Stromal cell of bone marrow (primary cell): ENCODE results near the gene GTF2A1L.
A peak's percentile ranks its signal among the peaks of the same experiment; 100 is the strongest.
"Not testable (repeated sequence)": the region's sequence is repeated elsewhere in the genome, so short reads cannot be mapped to it uniquely, and the experiment has no call there.

Source experiments
- DNase-seq: peaks from one replicate; pipeline ENCODE4 v3.0.0-alpha.2; 2012; ENCODE audit warnings: low read depth

GTF2A1L gene

DNA sequence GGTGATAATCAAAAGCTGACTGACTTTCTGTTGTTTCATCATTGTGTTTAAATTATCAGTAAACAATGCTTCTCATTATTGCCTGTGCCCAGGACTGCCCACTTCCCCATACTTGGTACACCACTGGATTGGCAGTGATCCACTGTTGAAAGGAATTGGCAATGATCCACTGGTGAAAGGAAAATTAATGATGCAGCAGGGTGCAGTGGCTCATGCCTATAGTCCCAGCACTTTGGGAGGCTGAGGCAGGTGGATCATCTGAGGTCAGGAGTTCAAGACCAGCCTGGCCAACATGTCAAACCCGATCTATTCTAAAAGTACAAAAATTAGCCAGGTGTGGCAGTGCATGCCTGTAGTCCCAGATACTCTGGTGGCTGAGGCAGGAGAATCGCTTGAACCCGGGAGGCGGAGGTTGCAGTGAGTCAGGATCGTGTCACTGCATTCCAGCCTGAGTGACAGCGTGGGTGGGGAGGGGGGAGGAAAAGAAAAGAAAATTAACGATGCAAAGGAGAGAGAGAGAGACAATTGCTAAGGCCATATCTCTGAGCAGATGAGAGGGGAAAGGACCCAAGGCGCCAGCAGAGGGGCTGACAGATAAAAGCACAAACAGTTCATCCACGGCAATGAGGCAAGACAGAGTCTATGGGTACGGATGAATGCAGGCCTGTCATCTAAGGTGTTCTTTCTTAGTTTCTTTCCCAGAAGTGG lies 10.2 kb upstream of the GTF2A1L start:
- no peak for DNase-seq

DNA sequence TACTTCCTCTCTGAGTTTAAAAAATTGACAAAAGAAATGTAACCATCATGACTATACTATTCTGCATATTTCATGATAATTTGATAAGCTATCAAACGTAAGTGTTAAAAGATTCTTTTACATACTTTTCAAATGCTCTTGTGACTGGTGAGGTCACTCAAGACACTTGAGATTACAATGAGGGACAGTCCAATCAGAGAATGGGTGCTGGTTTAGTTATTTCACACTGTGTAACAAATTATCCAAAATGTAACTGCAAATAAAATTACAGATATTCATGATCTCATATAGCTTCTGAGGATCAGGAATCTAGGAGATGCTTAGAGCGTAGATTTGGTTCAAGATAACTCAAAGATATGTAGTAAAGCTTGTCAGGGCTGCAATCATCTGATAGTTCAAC lies 4.4 kb upstream of the GTF2A1L start:
- no peak for DNase-seq

DNA sequence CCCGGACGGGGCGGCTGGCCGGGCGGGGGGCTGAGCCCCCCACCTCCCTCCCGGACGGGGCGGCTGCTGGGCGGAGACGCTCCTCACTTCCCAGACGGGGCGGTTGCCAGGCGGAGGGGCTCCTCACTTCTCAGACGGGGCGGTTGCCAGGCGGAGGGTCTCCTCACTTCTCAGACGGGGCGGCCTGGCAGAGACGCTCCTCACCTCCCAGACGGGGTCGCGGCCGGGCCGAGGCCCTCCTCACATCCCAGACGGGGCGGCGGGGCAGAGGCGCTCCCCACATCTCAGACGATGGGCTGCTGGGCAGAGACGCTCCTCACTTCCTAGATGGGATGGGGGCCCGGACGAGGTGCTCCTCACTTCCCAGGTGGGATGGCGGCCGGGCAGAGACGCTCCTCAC lies 3.1 kb upstream of the GTF2A1L start:
- not testable (repeated sequence) for DNase-seq

DNA sequence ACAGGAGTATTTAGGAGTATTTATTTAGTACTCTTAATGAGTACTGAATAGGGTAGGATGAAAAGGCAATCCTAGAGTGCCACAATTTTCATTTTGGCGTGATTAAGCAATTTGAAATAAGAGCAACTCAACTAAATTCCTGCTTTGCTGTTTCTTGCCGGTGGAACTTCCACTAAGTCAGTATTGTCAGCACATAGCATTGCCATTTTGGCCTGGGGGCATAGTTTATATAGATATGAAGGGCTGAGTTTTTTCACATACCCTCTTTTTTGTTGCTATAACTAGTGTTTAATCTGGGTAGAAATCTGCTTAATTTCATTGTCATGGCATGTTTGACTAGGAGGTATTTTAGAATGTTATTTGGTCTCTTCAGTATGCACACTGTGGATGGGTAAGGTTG lies 1.9 kb downstream of the GTF2A1L start:
- no peak for DNase-seq

DNA sequence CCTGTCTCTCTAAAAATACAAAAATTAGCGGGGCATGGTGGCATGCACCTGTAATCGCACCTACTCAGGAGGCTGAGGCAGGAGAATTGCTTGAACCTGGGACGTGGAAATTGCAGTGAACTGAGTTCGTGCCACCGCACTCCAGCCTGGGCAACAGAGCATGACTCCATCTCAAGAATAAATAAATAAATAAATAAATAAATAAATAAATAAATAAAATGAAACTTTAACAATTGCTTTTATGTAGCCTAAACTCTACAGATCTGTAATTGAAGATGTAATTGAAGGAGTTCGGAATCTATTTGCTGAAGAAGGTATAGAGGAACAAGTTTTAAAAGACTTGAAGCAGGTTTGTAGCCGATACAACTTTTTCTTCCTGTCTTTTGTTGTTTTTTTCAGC lies 2.9 kb downstream of the GTF2A1L start:
- DNase-seq = no peak

DNA sequence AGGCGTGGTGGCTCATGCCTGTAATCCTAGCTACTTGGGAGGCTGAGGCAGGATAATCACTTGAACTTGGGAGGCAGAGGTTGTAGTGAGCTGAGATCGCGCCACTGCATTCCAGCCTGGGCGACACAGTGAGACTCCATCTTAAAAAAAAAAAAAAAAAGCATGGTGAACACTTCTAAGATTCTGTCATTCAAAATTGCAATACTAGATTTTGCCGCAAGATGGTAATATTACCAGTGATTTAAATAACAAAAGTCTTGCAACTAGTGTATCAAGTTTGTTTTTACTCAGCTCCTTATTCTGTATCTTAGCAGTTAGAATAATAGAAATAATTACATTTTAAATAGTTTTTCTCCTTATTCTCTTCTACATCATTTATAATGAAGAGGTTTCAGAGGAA lies 5.0 kb downstream of the GTF2A1L start:
- not testable (repeated sequence) for DNase-seq

DNA sequence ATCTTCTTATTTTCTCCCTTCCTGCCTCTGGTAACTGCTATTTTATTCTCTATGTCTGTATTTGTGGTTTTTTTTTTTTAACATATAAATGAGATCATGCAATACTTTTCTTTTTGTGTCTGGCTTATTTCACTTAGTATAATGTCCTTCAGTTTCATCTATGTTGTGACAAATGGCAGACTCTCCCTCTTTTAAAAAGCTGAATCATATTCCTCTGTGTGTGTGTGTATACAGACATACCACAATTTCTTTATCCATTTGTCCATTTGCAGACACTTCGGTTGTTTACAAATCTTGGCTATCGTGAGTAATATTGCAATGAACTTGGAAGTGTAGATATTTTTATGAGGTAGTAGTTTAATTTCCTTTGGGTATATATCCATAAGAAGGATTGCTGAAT lies 7.0 kb downstream of the GTF2A1L start:
- no peak for DNase-seq

DNA sequence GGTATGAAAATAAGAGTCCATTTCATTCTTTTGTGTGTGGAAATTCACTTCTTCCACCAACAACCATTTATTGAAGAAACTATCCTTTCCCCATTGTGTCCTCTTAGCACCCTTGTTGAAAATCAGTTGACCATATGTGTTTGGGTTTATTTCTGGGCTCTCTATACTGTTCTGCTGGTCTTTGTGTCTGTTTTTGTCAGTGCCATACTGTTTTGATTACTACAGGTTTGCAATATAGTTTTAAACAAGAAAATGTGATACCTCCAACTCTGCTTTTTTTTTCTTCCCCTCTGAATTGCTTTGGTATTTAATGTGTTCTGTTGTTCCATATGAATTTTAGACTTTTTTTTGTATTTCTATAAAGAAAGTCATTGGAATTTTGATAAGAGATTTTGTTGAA lies 8.4 kb downstream of the GTF2A1L start:
- DNase-seq = no peak

DNA sequence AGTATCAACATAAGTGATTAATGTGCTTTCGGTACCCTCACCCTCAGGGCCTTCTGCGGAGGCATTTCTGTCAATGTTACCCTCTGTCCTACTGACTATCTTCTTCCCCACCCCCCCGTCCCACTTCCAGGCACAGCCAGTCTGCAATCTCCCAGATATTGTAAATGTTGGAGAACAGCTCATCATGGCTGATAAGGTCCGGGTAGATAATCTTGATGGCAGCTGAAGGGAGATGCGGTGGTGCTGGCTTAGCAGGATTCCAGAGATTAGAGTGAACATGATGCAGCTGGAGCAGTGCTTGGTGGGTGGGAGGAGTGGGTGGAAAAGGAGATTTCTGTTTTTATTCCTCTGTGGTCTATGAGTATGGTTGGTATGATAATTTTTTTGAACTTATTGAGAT lies 15.5 kb downstream of the GTF2A1L start:
- DNase-seq = no peak

DNA sequence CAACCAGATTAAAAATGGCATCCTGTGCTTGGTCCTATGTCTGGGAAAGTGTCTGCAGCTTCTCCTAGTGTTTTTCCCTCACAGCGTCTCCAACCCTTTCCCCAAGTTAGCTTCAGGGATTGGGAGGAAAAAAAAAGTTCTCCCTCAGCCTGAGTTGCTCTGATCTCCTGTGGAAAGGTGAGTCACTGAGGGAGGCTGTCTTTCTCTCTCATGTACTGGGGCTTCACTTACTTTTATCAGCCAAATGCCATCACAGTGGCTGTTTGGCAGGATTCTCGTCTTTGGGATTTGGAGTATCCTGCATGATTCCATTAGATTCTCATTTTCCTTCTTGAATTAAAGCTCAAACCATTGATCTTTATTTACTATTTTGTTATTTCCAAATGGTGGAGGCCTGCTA lies 18.1 kb downstream of the GTF2A1L start:
- no peak for DNase-seq

DNA sequence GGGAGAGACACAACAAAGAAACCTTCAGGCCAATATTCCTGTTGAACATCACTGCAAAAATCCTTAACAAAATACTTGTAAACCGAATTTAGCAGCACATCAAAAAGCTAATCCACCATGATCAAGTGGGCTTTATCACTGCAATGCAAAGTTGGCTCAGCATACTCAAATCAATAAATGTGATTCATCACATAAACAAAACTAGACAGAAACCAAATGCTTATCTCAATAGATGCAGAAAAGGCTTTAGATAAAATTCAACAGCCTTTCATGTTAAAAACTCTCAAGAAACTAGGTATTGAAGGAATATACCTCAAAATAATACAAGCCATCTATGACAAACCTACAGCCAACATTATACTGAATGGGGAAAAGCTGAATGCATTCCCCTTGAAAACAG lies 20.6 kb downstream of the GTF2A1L start:
- no peak for DNase-seq

DNA sequence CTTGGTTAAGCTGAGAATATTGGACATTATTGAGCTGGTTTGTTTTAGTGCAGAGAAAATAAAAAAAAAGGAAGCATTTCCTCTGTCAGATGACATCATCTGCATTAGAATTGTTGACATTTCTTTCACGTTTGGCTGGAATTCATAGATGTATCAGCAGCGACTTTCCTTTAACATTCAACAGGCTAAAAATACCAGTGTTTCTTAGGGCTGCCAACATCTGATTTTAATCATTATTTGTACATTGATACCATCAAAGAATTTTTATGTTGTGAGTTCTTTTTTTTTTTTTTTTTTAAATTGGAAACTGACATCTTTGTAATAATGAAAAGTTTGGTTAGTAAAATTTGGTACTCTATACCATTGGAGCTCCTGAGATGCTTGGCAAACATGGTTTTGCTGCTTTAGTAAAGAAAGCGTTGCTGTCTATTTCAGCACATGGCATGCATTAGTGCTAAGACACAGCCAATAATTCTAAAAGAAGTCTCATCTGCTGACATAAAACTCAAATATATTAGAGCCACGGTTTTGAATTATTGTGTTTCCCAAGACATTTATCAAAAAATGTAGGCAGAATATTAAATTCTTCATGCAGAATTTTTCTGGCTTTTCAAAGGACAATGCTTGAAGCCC lies 33.6 kb downstream of the GTF2A1L start:
- DNase-seq = peak; percentile 34

DNA sequence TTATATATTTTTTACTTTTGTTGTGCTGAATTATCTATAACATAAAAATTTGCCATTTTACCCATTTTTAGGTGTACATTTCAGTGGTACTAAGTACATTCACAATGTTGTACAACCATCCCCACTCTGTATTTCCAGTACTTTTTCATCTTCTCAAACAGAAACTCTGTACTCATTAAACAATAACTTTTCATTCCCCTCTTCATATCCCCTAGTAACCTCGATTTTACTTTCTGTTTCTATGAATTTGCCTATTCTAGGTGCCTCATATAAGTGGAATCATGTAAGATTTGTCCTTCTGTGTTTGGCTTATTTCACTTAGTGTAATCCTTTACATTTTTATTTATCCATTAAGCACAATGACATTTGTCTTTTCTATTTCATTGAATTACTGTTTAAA lies 51.3 kb downstream of the GTF2A1L start:
- DNase-seq = no peak

DNA sequence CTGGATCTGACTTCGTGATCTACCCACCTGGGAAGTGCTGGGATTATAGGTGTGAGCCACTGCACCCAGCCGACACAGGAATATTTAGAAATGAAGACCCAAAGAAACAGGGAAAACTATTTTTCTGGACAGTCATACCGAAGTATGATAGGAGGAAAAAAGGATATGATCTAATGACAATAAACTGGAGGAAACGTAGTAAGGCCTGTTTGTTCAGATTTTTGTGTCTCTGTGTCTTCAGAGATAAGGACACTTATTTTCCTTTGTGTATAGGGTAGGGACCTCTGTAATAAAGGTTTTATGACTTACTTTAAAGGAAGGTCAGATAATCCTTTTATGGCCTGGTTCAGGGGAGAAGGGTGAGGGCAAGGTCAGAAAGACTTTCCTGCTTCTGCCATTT lies 55.9 kb downstream of the GTF2A1L start:
- DNase-seq = no peak

DNA sequence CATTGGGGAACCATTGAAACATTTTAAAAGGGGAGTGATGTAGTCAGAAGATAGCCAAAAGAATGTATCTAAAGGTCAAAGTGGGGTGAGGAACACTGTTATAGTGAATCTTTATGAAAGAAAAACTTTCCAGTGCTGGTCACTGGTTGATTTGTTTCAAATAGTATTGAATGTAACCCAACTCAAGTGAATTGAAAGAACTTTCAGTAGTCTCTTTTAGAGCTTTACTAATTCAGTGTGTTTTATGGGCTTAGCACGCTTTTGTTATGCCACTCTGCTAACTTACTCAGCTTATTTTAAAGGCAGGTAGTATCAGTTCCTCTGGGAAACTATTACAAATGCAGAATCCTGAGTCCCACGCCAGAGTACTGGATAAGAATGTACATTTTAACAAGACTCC lies 57.3 kb downstream of the GTF2A1L start:
- DNase-seq = no peak

DNA sequence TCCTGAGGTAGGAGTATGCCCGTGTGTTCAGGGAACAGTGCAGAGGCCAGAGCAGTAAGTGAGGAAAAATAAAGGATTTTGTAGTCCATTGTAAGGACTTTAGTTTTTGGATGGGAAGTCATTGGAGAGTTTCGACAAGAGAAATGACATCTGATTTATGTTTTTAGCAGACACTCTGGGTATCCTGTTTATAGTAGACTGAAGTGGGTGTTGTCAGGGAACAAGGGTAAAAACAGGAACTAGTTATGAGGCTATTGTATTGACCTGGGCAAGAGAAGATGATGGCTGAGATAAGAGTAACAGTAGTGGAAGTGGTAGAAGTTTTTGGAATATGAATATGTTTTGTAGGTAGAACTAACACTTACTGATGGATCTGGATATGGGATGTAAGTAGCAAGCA lies 59.8 kb downstream of the GTF2A1L start:
- DNase-seq = no peak

DNA sequence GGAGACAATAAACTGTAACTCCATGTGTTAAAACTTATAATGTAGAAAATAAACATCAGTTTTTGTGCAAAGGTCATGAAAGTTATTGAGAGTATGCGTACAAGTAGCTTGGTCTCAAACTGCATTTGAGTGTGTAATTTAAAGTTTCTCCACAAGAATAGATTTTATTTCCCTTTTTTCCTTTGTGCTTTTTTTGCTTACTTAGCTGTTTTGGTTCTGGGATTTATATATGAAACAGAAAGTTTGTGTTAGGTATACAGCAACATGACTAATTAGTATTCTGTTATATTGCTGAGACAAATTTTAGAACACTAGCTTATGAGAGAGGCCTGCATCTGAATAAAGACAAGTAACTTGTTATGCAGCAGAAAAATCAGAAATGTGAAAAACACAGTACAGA lies 67.5 kb downstream of the GTF2A1L start:
- no peak for DNase-seq

DNA sequence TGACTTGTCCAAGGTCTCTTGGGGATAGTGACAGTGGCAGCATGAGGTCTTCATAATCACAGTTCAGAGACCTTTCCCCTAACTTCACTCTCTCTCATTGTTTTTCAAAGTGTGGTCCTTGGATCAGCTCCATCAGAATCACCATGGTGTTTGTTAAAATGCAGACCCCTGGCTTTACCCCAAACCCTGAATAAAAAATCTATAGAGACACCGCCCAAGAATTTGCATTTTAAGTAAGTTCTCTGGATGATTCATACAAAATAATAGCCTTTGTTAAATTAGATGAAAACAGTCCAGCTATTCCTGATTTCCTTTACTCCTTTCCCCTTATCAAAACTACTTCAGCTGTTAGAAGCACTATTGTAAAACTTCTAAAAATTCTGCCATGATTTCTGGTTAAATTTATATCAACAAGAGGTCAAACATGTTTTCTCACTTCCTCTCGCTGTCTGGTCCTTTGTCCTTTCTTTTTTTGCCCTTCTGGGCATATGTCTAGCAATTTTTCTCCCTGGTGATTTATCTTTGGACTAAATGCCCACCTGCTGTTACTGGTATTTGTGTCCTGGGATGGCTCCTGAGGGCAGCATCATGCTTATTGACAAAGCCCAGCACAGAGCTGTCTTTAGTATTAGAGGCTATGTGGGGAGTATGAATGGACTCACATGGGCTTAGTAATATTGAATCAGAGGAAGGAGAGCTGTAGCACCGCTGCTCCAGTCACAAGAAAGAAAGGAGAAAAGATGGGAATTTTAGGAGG lies 74.5 kb downstream of the GTF2A1L start:
- DNase-seq = no peak

DNA sequence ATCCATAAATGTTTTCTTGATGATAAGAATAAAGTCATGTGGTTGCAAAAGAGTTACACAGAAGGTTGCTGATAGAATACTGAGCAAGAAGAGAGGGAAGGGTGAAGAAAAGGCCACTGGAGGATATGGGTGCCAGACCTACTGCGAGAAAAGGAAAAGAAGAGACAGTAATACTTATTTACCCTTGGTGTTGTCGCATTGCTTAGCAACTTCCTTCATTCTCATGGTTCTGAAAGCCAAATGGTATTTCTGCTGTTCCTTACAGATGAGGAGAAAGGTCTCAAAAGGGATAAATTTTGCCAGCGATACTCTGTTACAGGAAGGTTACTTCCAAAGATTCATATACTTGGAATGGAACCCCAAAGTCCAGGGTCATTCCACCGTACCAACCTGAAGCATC lies 75.4 kb downstream of the GTF2A1L start:
- no peak for DNase-seq

DNA sequence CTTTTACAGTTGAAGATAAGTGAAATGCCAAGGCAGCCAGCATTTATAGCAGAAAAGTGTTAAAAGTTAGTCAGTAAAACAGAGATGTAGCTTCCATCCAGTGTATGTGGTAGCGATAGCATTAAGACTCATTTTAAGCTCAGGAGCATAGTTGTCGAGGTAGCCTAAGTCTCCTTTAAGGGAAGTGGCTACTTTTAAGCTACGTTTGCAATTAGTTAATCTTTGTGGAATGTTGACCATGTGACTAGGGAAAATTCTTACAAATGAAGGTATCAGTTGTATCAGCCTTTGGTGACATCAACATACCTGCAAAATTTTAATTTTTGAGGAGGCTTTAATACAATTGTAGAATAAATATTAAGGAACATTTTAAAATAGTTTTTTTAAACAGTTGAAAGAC lies 76.0 kb downstream of the GTF2A1L start:
- no peak for DNase-seq

DNA sequence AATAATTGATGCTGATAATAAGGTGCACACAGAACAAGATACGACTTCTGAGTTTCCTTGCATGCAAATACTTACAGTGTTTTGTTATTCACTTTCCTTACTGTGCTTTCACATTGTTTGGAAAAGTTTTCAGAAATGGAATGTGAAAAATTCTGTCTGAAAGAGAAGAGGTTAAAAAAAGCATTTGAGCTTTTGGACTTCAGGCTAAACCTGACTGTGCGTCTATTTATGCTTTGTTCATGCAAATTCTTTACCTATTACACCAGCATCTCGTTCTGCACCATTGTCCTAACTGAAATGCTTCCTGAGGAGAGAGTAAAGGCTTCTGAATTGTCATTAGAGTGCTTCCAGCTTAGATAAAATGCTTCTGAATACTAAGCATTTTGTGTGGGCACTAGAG lies 76.5 kb downstream of the GTF2A1L start:
- DNase-seq = no peak

DNA sequence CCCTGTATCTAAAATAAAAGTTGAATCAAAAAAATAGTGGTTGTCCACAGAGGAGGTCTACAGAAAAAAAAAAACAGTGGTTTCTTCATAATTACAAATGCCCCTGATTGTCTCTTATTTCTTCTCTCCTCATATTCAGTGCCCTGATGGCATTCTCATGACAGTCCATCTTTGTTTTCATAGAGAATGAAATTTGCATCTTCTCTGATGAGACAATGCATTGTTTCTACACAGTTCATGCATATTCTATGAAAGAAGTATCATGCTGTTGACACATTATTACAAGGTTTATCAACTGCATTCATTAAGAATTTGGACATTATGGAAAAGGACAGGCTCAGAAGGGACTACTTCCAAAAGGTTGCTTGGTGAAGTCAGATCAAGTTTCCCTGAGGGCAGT lies 78.3 kb downstream of the GTF2A1L start:
- no peak for DNase-seq

DNA sequence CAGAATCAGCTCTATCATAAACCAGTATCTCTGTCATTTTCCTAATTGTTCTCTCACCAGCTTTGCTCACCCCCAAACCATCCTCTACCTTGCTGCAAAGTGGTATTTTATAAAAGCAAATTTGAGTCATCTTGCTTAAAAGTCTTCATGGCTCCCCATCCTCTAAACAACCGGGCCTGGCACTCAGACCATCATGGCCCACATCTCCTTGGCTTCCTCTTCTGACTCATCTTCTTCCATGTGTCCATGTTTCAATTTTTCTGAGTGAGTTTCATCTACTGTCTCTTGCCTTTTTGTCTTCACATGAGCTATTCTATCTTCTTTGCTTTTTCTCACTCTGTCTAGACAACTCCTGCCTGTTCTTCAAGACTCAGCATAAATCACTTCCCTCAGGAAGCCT lies 79.2 kb downstream of the GTF2A1L start:
- no peak for DNase-seq
